Right hindlimb (tissue), 1 donor: ENCODE data around the gene CD93.

ENCODE experiments used
- DNase-seq: peaks from one replicate; pipeline ENCODE4 v3.0.0-alpha.2; 2018

Gene CD93

GRCh38 chr20:23099791-23100719 is 13.9 kb upstream of the CD93 start:
- DNase-seq: no peak

GRCh38 chr20:23097636-23098580 is 11.8 kb upstream of the CD93 start:
- no peak for DNase-seq

GRCh38 chr20:23096986-23097520 is 10.9 kb upstream of the CD93 start:
- no peak for DNase-seq

- no peak for DNase-seq
These were observed 10.0 kb upstream of the CD93 start for GRCh38 chr20:23096097-23096496.

- DNase-seq: no peak
These were observed 9.4 kb upstream of the CD93 start for GRCh38 chr20:23095499-23095898.

GRCh38 chr20:23094927-23095326 is 8.8 kb upstream of the CD93 start:
- DNase-seq: no peak

- DNase-seq: no peak
These were observed 8.2 kb upstream of the CD93 start for GRCh38 chr20:23094213-23094896.

- DNase-seq: no peak
These were observed 7.5 kb upstream of the CD93 start for GRCh38 chr20:23093613-23094012.

GRCh38 chr20:23092861-23093495 is 6.9 kb upstream of the CD93 start:
- no peak for DNase-seq

- no peak for DNase-seq
These were observed 6.2 kb upstream of the CD93 start for GRCh38 chr20:23092384-23092756.

GRCh38 chr20:23091721-23092383 is 5.7 kb upstream of the CD93 start:
- DNase-seq: no peak

GRCh38 chr20:23090878-23091277 is 4.8 kb upstream of the CD93 start:
- no peak for DNase-seq

GRCh38 chr20:23090147-23090546 is 4.0 kb upstream of the CD93 start:
- DNase-seq: no peak

- no peak for DNase-seq
These were observed 2.7 kb upstream of the CD93 start for GRCh38 chr20:23088866-23089265.

- no peak for DNase-seq
These were observed 1.6 kb upstream of the CD93 start for GRCh38 chr20:23087587-23088251.

- no peak for DNase-seq
These were observed 847 bp upstream of the CD93 start for GRCh38 chr20:23086931-23087411.

- DNase-seq: no peak
These were observed 578 bp downstream of the CD93 start for GRCh38 chr20:23085436-23086055.

GRCh38 chr20:23084845-23085365 is 1.2 kb downstream of the CD93 start:
- DNase-seq: no peak

GRCh38 chr20:23084282-23084844 is 1.8 kb downstream of the CD93 start:
- no peak for DNase-seq
